ENCODE measurements around the gene TP53AIP1. TPM values are rescaled to one million over a fixed set of nuclear protein-coding genes. Genes with fewer than 3 reads are reported as not detected.

TP53AIP1 gene
- total RNA-seq, 2 donors from 2014 or later: 0.74 to 5.1 TPM

GRCh38 chr11:128888034-128888985, 54.4 kb downstream of the TP53AIP1 start:
- Histone ChIP-seq H3K27ac (no peak overlapping the region), H3K36me3 (no peaks in the 10 kb centered on the region), H3K4me3 (no peak overlapping the region), H3K27me3 (replicated peaks; ENCODE audit: insufficient read depth) (no peaks in the 10 kb centered on the region), H3K4me1 (replicated peaks) (no peaks in the 10 kb centered on the region), H3K9me3 (no peaks in the 10 kb centered on the region)
- no peak for TF ChIP-seq POLR2A (IDR thresholded peaks at IDR 0.05)
- TF ChIP-seq POLR2AphosphoS5 (IDR thresholded peaks at IDR 0.05): peak; percentile 31
- peak in 1 of 4 experiments; percentile 39 for TF ChIP-seq CTCF (IDR thresholded peaks at IDR 0.05)
- WGBS: 63% methylated on average over 15 of the region's 15 CpGs
- peak; percentile 24 for DNase-seq (ENCODE audit: low spot score)
- intact Hi-C loops (cut with DNase I): loop anchor here (10.0 kb wide), 1 partner anchor 856 kb away; no protein-coding TSS in a partner anchor

- Histone ChIP-seq H3K4me1 (replicated peaks) (no peaks in the 10 kb centered on the region), H3K4me3 (no peak overlapping the region), H3K27me3 (replicated peaks; ENCODE audit: insufficient read depth) (no peaks in the 10 kb centered on the region), H3K9me3 (no peaks in the 10 kb centered on the region), H3K27ac (no peak overlapping the region), H3K36me3 (no peaks in the 10 kb centered on the region)
- TF ChIP-seq POLR2A (IDR thresholded peaks at IDR 0.05) (no peak), CTCF (IDR thresholded peaks at IDR 0.05) (peak in 1 of 4 experiments; percentile 22), POLR2AphosphoS5 (IDR thresholded peaks at IDR 0.05) (no peak)
- 51% methylated on average over 5 of the region's 5 CpGs for WGBS
- intact Hi-C loops (cut with DNase I): loop anchor here (10.0 kb wide), 1 partner anchor 858 kb away; no protein-coding TSS in a partner anchor
- no peak for DNase-seq (ENCODE audit: low spot score)
These were observed 56.1 kb downstream of the TP53AIP1 start for GRCh38 chr11:128886406-128887124.

Other genes starting within 250 kb of the TP53AIP1 start
- 10 to 100 TPM in 1 of 2 donors, 1 to 10 TPM in 1; 9.8 to 10.6 TPM for gene FLI1, start 248.8 kb downstream of the TP53AIP1 start, total RNA-seq
- not detected for gene KCNJ1, start 75.6 kb downstream of the TP53AIP1 start, total RNA-seq
- gene KCNJ5, start 51.5 kb downstream of the TP53AIP1 start, total RNA-seq: 1 to 10 TPM; 3.9 to 4.7 TPM
- 10 to 100 TPM; 20.8 to 42.6 TPM for gene ARHGAP32, start 249.5 kb upstream of the TP53AIP1 start, total RNA-seq

Data from prostate gland (tissue), 2 donors.